Right renal cortex interstitium (tissue), 3 donors: ENCODE data around the gene AMBRA1. TPM values are rescaled to one million over a fixed set of nuclear protein-coding genes. Genes with fewer than 3 reads are reported as not detected.

ENCODE experiments used
- DNase-seq, 3 donors: peaks; one replicate each; pipeline ENCODE4 v3.0.0-alpha.2; 2013; ENCODE audit warnings: low read depth in 3 of 3, low spot score in 2 of 3
- polyA plus RNA-seq, 3 donors: library from polyadenylated mRNA; unstranded; fragments of 120-200 nt; gene quantifications; one replicate each; pipeline ENCODE4 v1.2.1, GENCODE V29; 2013; ENCODE audit not compliant: insufficient read length in 3 of 3

AMBRA1 gene
- polyA plus RNA-seq, 3 donors, result 25.2 to 26.9 (median 25.3) TPM

GRCh38 chr11:46445920-46446771 lies 147.7 kb downstream of the AMBRA1 start:
- peak in 1 of 3 donors; percentile 7 for DNase-seq

- no peak for DNase-seq
These were observed 148.5 kb downstream of the AMBRA1 start for GRCh38 chr11:46445192-46445919.

GRCh38 chr11:46444305-46444704 lies 149.5 kb downstream of the AMBRA1 start:
- no peak for DNase-seq

GRCh38 chr11:46438211-46438610 lies 155.6 kb downstream of the AMBRA1 start:
- DNase-seq, result no peak

- no peak for DNase-seq
These were observed 156.6 kb downstream of the AMBRA1 start for GRCh38 chr11:46437122-46437689.

- no peak for DNase-seq
These were observed 157.7 kb downstream of the AMBRA1 start for GRCh38 chr11:46436113-46436512.

GRCh38 chr11:46435679-46436078 lies 158.1 kb downstream of the AMBRA1 start:
- DNase-seq, result no peak

- DNase-seq, result no peak
These were observed 162.6 kb downstream of the AMBRA1 start for GRCh38 chr11:46431211-46431610.

GRCh38 chr11:46429717-46430116 lies 164.1 kb downstream of the AMBRA1 start:
- no peak for DNase-seq

GRCh38 chr11:46427364-46427763 lies 166.5 kb downstream of the AMBRA1 start:
- no peak for DNase-seq

GRCh38 chr11:46426233-46426991 lies 167.4 kb downstream of the AMBRA1 start:
- DNase-seq, result no peak

- no peak for DNase-seq
These were observed 171.2 kb downstream of the AMBRA1 start for GRCh38 chr11:46422588-46422987.

GRCh38 chr11:46421257-46421880 lies 172.5 kb downstream of the AMBRA1 start:
- no peak for DNase-seq

- DNase-seq, result no peak
These were observed 173.3 kb downstream of the AMBRA1 start for GRCh38 chr11:46420513-46420912.

- no peak for DNase-seq
These were observed 175.1 kb downstream of the AMBRA1 start for GRCh38 chr11:46418751-46419150.

- DNase-seq, result no peak
These were observed 176.1 kb downstream of the AMBRA1 start for GRCh38 chr11:46417711-46418110.

GRCh38 chr11:46414879-46415278 lies 178.9 kb downstream of the AMBRA1 start:
- no peak for DNase-seq

- no peak for DNase-seq
These were observed 179.4 kb downstream of the AMBRA1 start for GRCh38 chr11:46414466-46414796.

- no peak for DNase-seq
These were observed 179.9 kb downstream of the AMBRA1 start for GRCh38 chr11:46413760-46414465.

GRCh38 chr11:46410021-46410420 lies 183.8 kb downstream of the AMBRA1 start:
- no peak for DNase-seq
